Measurements from ENCODE around the gene BCAP31. TPM values are rescaled to one million over a fixed set of nuclear protein-coding genes. Genes with fewer than 3 reads are reported as not detected.
"Not testable (repeated sequence)": the region's sequence is repeated elsewhere in the genome, so short reads cannot be mapped to it uniquely, and the experiment has no call there.

BCAP31 gene
- total RNA-seq, 1 donor from 2014 or later, result 83.0 TPM

GRCh38 chrX:153734871-153735270, 10.7 kb upstream of the BCAP31 start:
- Histone ChIP-seq H3K4me1 (ENCODE audit: control insufficient read depth in 3 of 3, insufficient read depth in 3 of 3, low read length in 3 of 3) (no peaks in the 10 kb centered on the region), H3K9ac (ENCODE audit: low read depth in 1 of 3, low read length in 3 of 3) (no peak overlapping the region), H3K36me3 (ENCODE audit: control insufficient read depth in 3 of 3, insufficient read depth in 3 of 3, low read length in 3 of 3) (peaks cover 11 to 12% (median 11%) of the 10 kb centered on the region in 3 donors), H3K27ac (ENCODE audit: low read depth, low read length) (no peak overlapping the region), H3K9me3 (ENCODE audit: control insufficient read depth in 3 of 3, low read length in 3 of 3) (no peaks in the 10 kb centered on the region), H3K27me3 (ENCODE audit: control insufficient read depth in 3 of 3, insufficient read depth in 3 of 3, low read length in 3 of 3) (no peaks in the 10 kb centered on the region), H3K4me3 (ENCODE audit: low read length in 3 of 3) (no peak overlapping the region)

- Histone ChIP-seq H3K4me3 (ENCODE audit: low read length in 3 of 3) (no peak overlapping the region), H3K9me3 (ENCODE audit: control insufficient read depth in 3 of 3, low read length in 3 of 3) (no peaks in the 10 kb centered on the region), H3K4me1 (ENCODE audit: control insufficient read depth in 3 of 3, insufficient read depth in 3 of 3, low read length in 3 of 3) (peaks cover 3 to 6% (median 4%) of the 10 kb centered on the region in 3 donors), H3K27ac (ENCODE audit: low read depth, low read length) (no peak overlapping the region), H3K27me3 (ENCODE audit: control insufficient read depth in 3 of 3, insufficient read depth in 3 of 3, low read length in 3 of 3) (no peaks in the 10 kb centered on the region), H3K36me3 (ENCODE audit: control insufficient read depth in 3 of 3, insufficient read depth in 3 of 3, low read length in 3 of 3) (peaks cover 12 to 14% (median 14%) of the 10 kb centered on the region in 3 donors), H3K9ac (ENCODE audit: low read depth in 1 of 3, low read length in 3 of 3) (no peak overlapping the region)
Measured at GRCh38 chrX:153733651-153734240, 9.6 kb upstream of the BCAP31 start.

- Histone ChIP-seq H3K27ac (ENCODE audit: low read depth, low read length) (no peak overlapping the region), H3K4me3 (ENCODE audit: low read length in 3 of 3) (no peak overlapping the region), H3K36me3 (ENCODE audit: control insufficient read depth in 3 of 3, insufficient read depth in 3 of 3, low read length in 3 of 3) (peaks cover 12 to 14% (median 14%) of the 10 kb centered on the region in 3 donors), H3K9me3 (ENCODE audit: control insufficient read depth in 3 of 3, low read length in 3 of 3) (no peaks in the 10 kb centered on the region), H3K4me1 (ENCODE audit: control insufficient read depth in 3 of 3, insufficient read depth in 3 of 3, low read length in 3 of 3) (peaks cover 14 to 19% (median 15%) of the 10 kb centered on the region in 3 donors), H3K9ac (ENCODE audit: low read depth in 1 of 3, low read length in 3 of 3) (no peak overlapping the region), H3K27me3 (ENCODE audit: control insufficient read depth in 3 of 3, insufficient read depth in 3 of 3, low read length in 3 of 3) (no peaks in the 10 kb centered on the region)
Measured at GRCh38 chrX:153732401-153732800, 8.2 kb upstream of the BCAP31 start.

GRCh38 chrX:153731845-153732215, 7.6 kb upstream of the BCAP31 start:
- Histone ChIP-seq H3K4me3 (ENCODE audit: low read length in 3 of 3) (no peak overlapping the region), H3K27ac (ENCODE audit: low read depth, low read length) (no peak overlapping the region), H3K36me3 (ENCODE audit: control insufficient read depth in 3 of 3, insufficient read depth in 3 of 3, low read length in 3 of 3) (peaks cover 8 to 10% (median 9%) of the 10 kb centered on the region in 3 donors), H3K27me3 (ENCODE audit: control insufficient read depth in 3 of 3, insufficient read depth in 3 of 3, low read length in 3 of 3) (no peaks in the 10 kb centered on the region), H3K9ac (ENCODE audit: low read depth in 1 of 3, low read length in 3 of 3) (no peak overlapping the region), H3K4me1 (ENCODE audit: control insufficient read depth in 3 of 3, insufficient read depth in 3 of 3, low read length in 3 of 3) (peaks cover 20 to 25% (median 20%) of the 10 kb centered on the region in 3 donors), H3K9me3 (ENCODE audit: control insufficient read depth in 3 of 3, low read length in 3 of 3) (no peaks in the 10 kb centered on the region)

GRCh38 chrX:153731117-153731844, 7.1 kb upstream of the BCAP31 start:
- no peak overlapping the region for H3K4me3 ChIP-seq (ENCODE audit: low read length in 3 of 3)
- no peaks in the 10 kb centered on the region for H3K27me3 ChIP-seq (ENCODE audit: control insufficient read depth in 3 of 3, insufficient read depth in 3 of 3, low read length in 3 of 3)
- no peaks in the 10 kb centered on the region for H3K9me3 ChIP-seq (ENCODE audit: control insufficient read depth in 3 of 3, low read length in 3 of 3)
- peaks cover 25 to 30% (median 26%) of the 10 kb centered on the region in 3 donors for H3K4me1 ChIP-seq (ENCODE audit: control insufficient read depth in 3 of 3, insufficient read depth in 3 of 3, low read length in 3 of 3)
- peaks cover 6 to 9% (median 6%) of the 10 kb centered on the region in 3 donors for H3K36me3 ChIP-seq (ENCODE audit: control insufficient read depth in 3 of 3, insufficient read depth in 3 of 3, low read length in 3 of 3)
- no peak overlapping the region for H3K27ac ChIP-seq (ENCODE audit: low read depth, low read length)
- H3K9ac ChIP-seq (ENCODE audit: low read depth in 1 of 3, low read length in 3 of 3), result no peak overlapping the region

- not testable (repeated sequence) for H3K36me3 ChIP-seq (ENCODE audit: control insufficient read depth in 3 of 3, insufficient read depth in 3 of 3, low read length in 3 of 3); H3K9ac ChIP-seq (ENCODE audit: low read depth in 1 of 3, low read length in 3 of 3); H3K27ac ChIP-seq (ENCODE audit: low read depth, low read length); H3K4me3 ChIP-seq (ENCODE audit: low read length in 3 of 3); H3K9me3 ChIP-seq (ENCODE audit: control insufficient read depth in 3 of 3, low read length in 3 of 3); H3K27me3 ChIP-seq (ENCODE audit: control insufficient read depth in 3 of 3, insufficient read depth in 3 of 3, low read length in 3 of 3)
- H3K4me1 ChIP-seq (ENCODE audit: control insufficient read depth in 3 of 3, insufficient read depth in 3 of 3, low read length in 3 of 3), result peaks cover 33 to 42% (median 37%) of the 10 kb centered on the region in 3 donors
Measured at GRCh38 chrX:153730115-153730514, 5.9 kb upstream of the BCAP31 start.

- Histone ChIP-seq H3K36me3 (ENCODE audit: control insufficient read depth in 3 of 3, insufficient read depth in 3 of 3, low read length in 3 of 3) (peaks cover 4 to 5% (median 4%) of the 10 kb centered on the region in 3 donors), H3K9me3 (ENCODE audit: control insufficient read depth in 3 of 3, low read length in 3 of 3) (no peaks in the 10 kb centered on the region), H3K4me3 (ENCODE audit: low read length in 3 of 3) (no peak overlapping the region), H3K27ac (ENCODE audit: low read depth, low read length) (no peak overlapping the region), H3K4me1 (ENCODE audit: control insufficient read depth in 3 of 3, insufficient read depth in 3 of 3, low read length in 3 of 3) (peaks cover 36 to 46% (median 40%) of the 10 kb centered on the region in 3 donors), H3K27me3 (ENCODE audit: control insufficient read depth in 3 of 3, insufficient read depth in 3 of 3, low read length in 3 of 3) (no peaks in the 10 kb centered on the region), H3K9ac (ENCODE audit: low read depth in 1 of 3, low read length in 3 of 3) (no peak overlapping the region)
Measured at GRCh38 chrX:153728951-153729631, 4.9 kb upstream of the BCAP31 start.

GRCh38 chrX:153728095-153728494, 3.9 kb upstream of the BCAP31 start:
- Histone ChIP-seq H3K27me3 (ENCODE audit: control insufficient read depth in 3 of 3, insufficient read depth in 3 of 3, low read length in 3 of 3) (no peaks in the 10 kb centered on the region), H3K9me3 (ENCODE audit: control insufficient read depth in 3 of 3, low read length in 3 of 3) (no peaks in the 10 kb centered on the region), H3K4me3 (ENCODE audit: low read length in 3 of 3) (peak overlapping the region in 1 of 3 donors; percentile 65), H3K9ac (ENCODE audit: low read depth in 1 of 3, low read length in 3 of 3) (peak overlapping the region in 2 of 3 donors; percentile 46 to 86), H3K27ac (ENCODE audit: low read depth, low read length) (peak overlapping the region; percentile 92), H3K4me1 (ENCODE audit: control insufficient read depth in 3 of 3, insufficient read depth in 3 of 3, low read length in 3 of 3) (peaks cover 39 to 49% (median 45%) of the 10 kb centered on the region in 3 donors), H3K36me3 (ENCODE audit: control insufficient read depth in 3 of 3, insufficient read depth in 3 of 3, low read length in 3 of 3) (peaks cover 4 to 5% (median 4%) of the 10 kb centered on the region in 3 donors)

- Histone ChIP-seq H3K4me1 (ENCODE audit: control insufficient read depth in 3 of 3, insufficient read depth in 3 of 3, low read length in 3 of 3) (peaks cover 45 to 55% (median 51%) of the 10 kb centered on the region in 3 donors), H3K36me3 (ENCODE audit: control insufficient read depth in 3 of 3, insufficient read depth in 3 of 3, low read length in 3 of 3) (peaks cover 4 to 6% (median 5%) of the 10 kb centered on the region in 3 donors), H3K4me3 (ENCODE audit: low read length in 3 of 3) (peak overlapping the region; percentile 43 to 65 (median 61)), H3K9me3 (ENCODE audit: control insufficient read depth in 3 of 3, low read length in 3 of 3) (no peaks in the 10 kb centered on the region), H3K27me3 (ENCODE audit: control insufficient read depth in 3 of 3, insufficient read depth in 3 of 3, low read length in 3 of 3) (no peaks in the 10 kb centered on the region), H3K9ac (ENCODE audit: low read depth in 1 of 3, low read length in 3 of 3) (peak overlapping the region; percentile 62 to 86 (median 70)), H3K27ac (ENCODE audit: low read depth, low read length) (peak overlapping the region; percentile 92)
Measured at GRCh38 chrX:153727123-153727931, 3.1 kb upstream of the BCAP31 start.

Data from skeletal muscle tissue (tissue), 4 donors.